Endothelial cell of umbilical vein (primary cell): ENCODE data around the gene RECQL. TPM values are rescaled to one million over a fixed set of nuclear protein-coding genes. Genes with fewer than 3 reads are reported as not detected.

Experiments used
- BruUV-seq: library from RNA; stranded (reverse); fragments of 400-500 nt; replicated peaks from 2 replicates; lab custom pipeline; 2021; lab: Mats Ljungman, UMichigan
- CTCF ChIA-PET: fragments of 300-600, 350-600 bp; sonication (Branson Sonifier 250); formaldehyde crosslinking; loops from one replicate; lab custom pipeline; 2021; ENCODE audit warnings: antibody characterized with exemption, inconsistent platforms; lab: Charles Lee
- POLR2A ChIA-PET: fragments of 300-600, 350-600 bp; sonication (Branson Sonifier 250); formaldehyde crosslinking; loops from one replicate; lab custom pipeline; 2021; ENCODE audit warnings: antibody characterized with exemption, inconsistent platforms; lab: Charles Lee
- DNase-seq: peaks from one replicate; pipeline ENCODE4 v3.0.0-alpha.2; 2011; ENCODE audit warnings: low read depth, low spot score
- FAIRE-seq: peaks from 2 replicates; lab custom pipeline; 2011; peaks lifted over from hg19 to GRCh38; lab: Jason Lieb, UNC
- H2AFZ ChIP-seq: 2 replicates; pipeline ENCODE4 v1.6.0; 2012; ENCODE audit warnings: low read depth, low read length, control low read depth, inconsistent platforms
- H3K27ac ChIP-seq: 2 replicates; pipeline ENCODE4 v1.5.1; 2011; ENCODE audit warnings: low read depth, mild to moderate bottlenecking, control low read depth, low read length, moderate library complexity; ENCODE audit not compliant: insufficient read depth
- H3K27me3 ChIP-seq, 2 experiments: 2 replicates each; pipeline versions ENCODE4 v1.6.0 to v1.6.1; 2011; ENCODE audit warnings: low read length in 2 of 2, mixed read lengths in 1 of 2; ENCODE audit not compliant: control insufficient read depth in 2 of 2, insufficient read depth in 2 of 2
- H3K36me3 ChIP-seq, 2 experiments: 2 replicates in 1 of 2; 3 replicates in 1 of 2; pipeline ENCODE4 v1.5.1; 2011; ENCODE audit warnings: low read length in 2 of 2, mild to moderate bottlenecking in 1 of 2, moderate library complexity in 1 of 2; ENCODE audit not compliant: control insufficient read depth in 2 of 2, insufficient read depth in 2 of 2; ENCODE audit errors: extremely low read depth in 1 of 2
- H3K4me1 ChIP-seq: 3 replicates; pipeline ENCODE4 v1.5.1; 2011; ENCODE audit warnings: mild to moderate bottlenecking, low read length; ENCODE audit not compliant: control insufficient read depth, insufficient read depth; ENCODE audit errors: extremely low read depth
- H3K4me2 ChIP-seq: 2 replicates; pipeline ENCODE4 v1.6.1; 2011; ENCODE audit warnings: low read length, control low read depth, mixed read lengths; ENCODE audit not compliant: insufficient read depth
- H3K4me3 ChIP-seq, 3 experiments: fragments of 200-600 bp in 1 of 3; sonication (generic), shearing (Covaris generic) in 1 of 3; replicated peaks in 1 of 3; 2 replicates each; pipeline ENCODE4 v1.5.1; 2011 to 2016; ENCODE audit warnings: control low read depth in 3 of 3, low read length in 3 of 3, mild to moderate bottlenecking in 2 of 3, inconsistent platforms in 1 of 3, low read depth in 1 of 3, moderate library complexity in 1 of 3; ENCODE audit not compliant: insufficient read depth in 1 of 3
- H3K79me2 ChIP-seq: 2 replicates; pipeline ENCODE4 v1.6.0; 2012; ENCODE audit warnings: low read length, inconsistent platforms; ENCODE audit not compliant: control insufficient read depth, insufficient read depth
- H3K9ac ChIP-seq: replicated peaks from 2 replicates; pipeline ENCODE3; 2011; ENCODE audit warnings: low read length, control low read depth; ENCODE audit not compliant: insufficient read depth; ENCODE audit errors: extremely low read depth
- H3K9me1 ChIP-seq: replicated peaks from 3 replicates; pipeline ENCODE4 v1.6.0; 2011; ENCODE audit warnings: mild to moderate bottlenecking, low read length; ENCODE audit not compliant: control insufficient read depth, insufficient read depth; ENCODE audit errors: extremely low read depth
- H3K9me3 ChIP-seq: replicated peaks from 2 replicates; pipeline ENCODE4 v1.5.1; 2012; ENCODE audit warnings: low read length, inconsistent platforms; ENCODE audit not compliant: control insufficient read depth, insufficient read depth
- H4K20me1 ChIP-seq: replicated peaks from 2 replicates; pipeline ENCODE3; 2011; ENCODE audit warnings: mild to moderate bottlenecking, low read length; ENCODE audit not compliant: control insufficient read depth, insufficient read depth; ENCODE audit errors: extremely low read depth
- EZH2 ChIP-seq: IDR thresholded peaks from 2 replicates; pipeline ENCODE4 v1.6.1; 2012; ENCODE audit warnings: borderline replicate concordance, low read depth, mild to moderate bottlenecking, moderate library complexity, low read length, inconsistent platforms; ENCODE audit not compliant: severe bottlenecking
- FOS ChIP-seq: IDR thresholded peaks from 2 replicates; pipeline ENCODE4 v1.6.1; 2011; ENCODE audit warnings: mild to moderate bottlenecking, low read length, moderate library complexity, borderline replicate concordance; ENCODE audit not compliant: insufficient read depth
- GATA2 ChIP-seq: IDR thresholded peaks from 2 replicates; pipeline ENCODE4 v1.7.0; 2011; ENCODE audit warnings: low read depth, mild to moderate bottlenecking, moderate library complexity, mixed read lengths, low read length; ENCODE audit not compliant: insufficient read length, insufficient read depth
- JUN ChIP-seq: IDR thresholded peaks from 2 replicates; pipeline ENCODE4 v1.6.1; 2011; ENCODE audit warnings: borderline replicate concordance, low read depth; ENCODE audit not compliant: insufficient read length, insufficient read depth
- MYC ChIP-seq: IDR thresholded peaks from one replicate; pipeline ENCODE4 v1.6.1; 2011; ENCODE audit warnings: mild to moderate bottlenecking, low read depth, low read length
- POLR2AphosphoS5 ChIP-seq: IDR thresholded peaks from 2 replicates; pipeline ENCODE4 v1.6.1; 2012; ENCODE audit warnings: low read depth, mild to moderate bottlenecking, control low read depth, low read length, moderate library complexity; ENCODE audit not compliant: insufficient read depth
- dilution Hi-C: fragments of 300-500 bp; cut with MboI; formaldehyde crosslinking; loops from one replicate; pipeline ENCODE4 v1.15.0; 2019; ENCODE audit warnings: low sequenced_read_pairs; ENCODE audit not compliant: extremely low pct_ligation_motif_present
- intact Hi-C: fragments of 100-400 bp; cut with micrococcal nuclease; formaldehyde crosslinking; loops from one replicate; pipeline ENCODE4 v1.10.0; 2022
- polyA plus RNA-seq, 4 experiments: library from polyadenylated mRNA; depleted of rRNA in 3 of 4; stranded (reverse) in 3 of 4; unstranded in 1 of 4; fragments of >200 nt; gene quantifications; 2 replicates each; pipeline versions ENCODE4 v1.2.1 to v1.2.3, GENCODE V29; 2011 to 2012; ENCODE audit warnings: missing spikeins in 1 of 4
- total RNA-seq: library from RNA; stranded (reverse); gene quantifications from 2 replicates; pipeline ENCODE4 v1.2.3, GENCODE V29; 2021
- TF ChIP-seq, protein P1 (sequence below), 2 donors: IDR thresholded peaks; 1 replicate in 1 of 2; 2 replicates in 1 of 2; pipeline ENCODE4 v1.5.1; 2011; ENCODE audit warnings: low read length in 2 of 2, mild to moderate bottlenecking in 2 of 2, moderate library complexity in 2 of 2, control low read depth in 1 of 2, inconsistent platforms in 1 of 2, low read depth in 1 of 2; ENCODE audit not compliant: insufficient read depth in 1 of 2; ENCODE audit errors: extremely low read depth in 1 of 2
- TF ChIP-seq, protein P2 (sequence below): IDR thresholded peaks from 2 replicates; pipeline ENCODE4 v1.6.1; 2011; ENCODE audit not compliant: insufficient read depth, insufficient read length

The RECQL gene
- total and polyA plus RNA-seq, 2 donors (not counting 3 experiments of a cell fraction or from before 2014, with no cell fraction given) = 9.3 to 50.3 TPM

DNA sequence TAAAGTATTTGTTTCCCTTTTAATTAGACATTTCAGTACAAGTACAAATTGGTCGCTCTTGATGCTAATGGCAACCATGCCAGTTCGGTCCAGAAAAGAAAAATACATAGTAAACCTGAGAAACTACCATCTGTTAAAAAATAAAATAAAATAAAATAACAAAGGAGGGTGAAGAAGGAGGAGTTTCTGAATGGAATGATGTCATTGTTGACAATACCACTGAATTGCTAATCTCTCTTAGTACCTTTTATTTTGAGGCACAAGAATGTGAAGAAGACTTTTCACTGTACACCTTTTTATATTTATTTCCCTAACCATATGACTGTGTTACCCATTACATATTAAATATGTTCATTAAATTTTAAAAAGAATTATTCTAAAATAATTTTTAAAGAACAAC, 44.1 kb upstream of the RECQL start:
- no peaks in the 10 kb centered on the region for H3K36me3 ChIP-seq
- no peaks in the 10 kb centered on the region for H4K20me1 ChIP-seq
- intact Hi-C loops (no loop called here), dilution Hi-C loops (no loop called here)
- no peak overlapping the region for H2AFZ ChIP-seq
- DNase-seq (no peak), FAIRE-seq (no peak)
- H3K9me3 ChIP-seq = no peaks in the 10 kb centered on the region
- no peaks in the 10 kb centered on the region for H3K27me3 ChIP-seq
- no peak overlapping the region for H3K4me3 ChIP-seq
- no peaks in the 10 kb centered on the region for H3K79me2 ChIP-seq
- H3K9me1 ChIP-seq = no peaks in the 10 kb centered on the region
- TF ChIP-seq, protein P1, sequence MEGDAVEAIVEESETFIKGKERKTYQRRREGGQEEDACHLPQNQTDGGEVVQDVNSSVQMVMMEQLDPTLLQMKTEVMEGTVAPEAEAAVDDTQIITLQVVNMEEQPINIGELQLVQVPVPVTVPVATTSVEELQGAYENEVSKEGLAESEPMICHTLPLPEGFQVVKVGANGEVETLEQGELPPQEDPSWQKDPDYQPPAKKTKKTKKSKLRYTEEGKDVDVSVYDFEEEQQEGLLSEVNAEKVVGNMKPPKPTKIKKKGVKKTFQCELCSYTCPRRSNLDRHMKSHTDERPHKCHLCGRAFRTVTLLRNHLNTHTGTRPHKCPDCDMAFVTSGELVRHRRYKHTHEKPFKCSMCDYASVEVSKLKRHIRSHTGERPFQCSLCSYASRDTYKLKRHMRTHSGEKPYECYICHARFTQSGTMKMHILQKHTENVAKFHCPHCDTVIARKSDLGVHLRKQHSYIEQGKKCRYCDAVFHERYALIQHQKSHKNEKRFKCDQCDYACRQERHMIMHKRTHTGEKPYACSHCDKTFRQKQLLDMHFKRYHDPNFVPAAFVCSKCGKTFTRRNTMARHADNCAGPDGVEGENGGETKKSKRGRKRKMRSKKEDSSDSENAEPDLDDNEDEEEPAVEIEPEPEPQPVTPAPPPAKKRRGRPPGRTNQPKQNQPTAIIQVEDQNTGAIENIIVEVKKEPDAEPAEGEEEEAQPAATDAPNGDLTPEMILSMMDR (IDR thresholded peaks at IDR 0.05; ENCODE audit: extremely low read depth in 1 of 2, insufficient read depth in 1 of 2, low read depth in 1 of 2, low read length in 2 of 2) = no peak
- TF ChIP-seq EZH2 (no peak), GATA2 (no peak), MYC (no peak), FOS (no peak), JUN (no peak), POLR2AphosphoS5 (no peak)
- TF ChIP-seq, protein P2, sequence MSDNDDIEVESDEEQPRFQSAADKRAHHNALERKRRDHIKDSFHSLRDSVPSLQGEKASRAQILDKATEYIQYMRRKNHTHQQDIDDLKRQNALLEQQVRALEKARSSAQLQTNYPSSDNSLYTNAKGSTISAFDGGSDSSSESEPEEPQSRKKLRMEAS = no peak
- CTCF ChIA-PET = no interaction called here
- BruUV-seq = no TSS peak
- POLR2A ChIA-PET = no interaction called here
- H3K27ac ChIP-seq = no peak overlapping the region
- H3K9ac ChIP-seq = no peak overlapping the region
- no peak overlapping the region for H3K4me2 ChIP-seq
- no peaks in the 10 kb centered on the region for H3K4me1 ChIP-seq
